GM12878 (cell line): Measurements from ENCODE around the gene ITPRIPL1. TPM values are rescaled to one million over a fixed set of nuclear protein-coding genes. Genes with fewer than 3 reads are reported as not detected.

Experiments used
- ATAC-seq: fragments of 200-7000 bp; cut with Tn5 transposase; 3 replicates; pipeline ENCODE4 v1.9.1; 2020; ENCODE audit warnings: mild to moderate bottlenecking, moderate library complexity
- BruUV-seq: library from RNA; stranded (reverse); fragments of 400-500 nt; replicated peaks from 2 replicates; lab custom pipeline; 2021; lab: Mats Ljungman, UMichigan
- CTCF ChIA-PET: fragments of 300-600 bp; sonication (Branson Sonifier 250); formaldehyde crosslinking; extraction: SDS; loops from one replicate; lab custom pipeline; 2021; ENCODE audit warnings: inconsistent platforms; lab: Yijun Ruan, JAX
- POLR2A ChIA-PET: fragments of 350-600 bp; formaldehyde crosslinking; extraction: SDS; loops from one replicate; lab custom pipeline; 2021; ENCODE audit warnings: inconsistent platforms; lab: Charles Lee
- RAD21 ChIA-PET: fragments of 300-600 bp; sonication (Branson Sonifier 250); formaldehyde crosslinking; loops from one replicate; lab custom pipeline; 2023; ENCODE audit warnings: antibody characterized with exemption; ENCODE audit not compliant: unreplicated experiment; lab: Charles Lee
- SMC1A ChIA-PET: fragments of 300-600 bp; sonication (Branson Sonifier 250); formaldehyde crosslinking; loops from one replicate; lab custom pipeline; 2023; ENCODE audit not compliant: unreplicated experiment, uncharacterized antibody; lab: Charles Lee
- DNase-seq: peaks from one replicate; pipeline ENCODE4 v3.0.0-alpha.2; 2011; ENCODE audit warnings: low read depth, low spot score
- FAIRE-seq: peaks from 3 replicates; lab custom pipeline; 2011; peaks lifted over from hg19 to GRCh38; lab: Jason Lieb, UNC
- H2AFZ ChIP-seq: 2 replicates; pipeline ENCODE4 v1.6.0; 2011; ENCODE audit warnings: low read depth, low read length, control low read depth; ENCODE audit not compliant: control insufficient read depth
- H3K27ac ChIP-seq: 2 replicates; pipeline ENCODE4 v1.5.1; 2011; ENCODE audit warnings: control low read depth; ENCODE audit not compliant: control insufficient read depth, insufficient read depth
- H3K27me3 ChIP-seq, 2 experiments: replicated peaks in 1 of 2; 2 replicates each; pipeline versions ENCODE4 v1.6.0 to v1.6.1; 2011; ENCODE audit warnings: low read length in 1 of 2; ENCODE audit not compliant: control insufficient read depth in 2 of 2, insufficient read depth in 2 of 2
- H3K36me3 ChIP-seq, 2 experiments: 2 replicates each; pipeline ENCODE4 v1.5.1; 2011; ENCODE audit warnings: low read length in 1 of 2; ENCODE audit not compliant: control insufficient read depth in 2 of 2, insufficient read depth in 2 of 2
- H3K4me1 ChIP-seq: 2 replicates; pipeline ENCODE4 v1.6.1; 2011; ENCODE audit warnings: mild to moderate bottlenecking, low read length, moderate library complexity, mixed read lengths; ENCODE audit not compliant: control insufficient read depth, insufficient read depth
- H3K4me2 ChIP-seq: 2 replicates; pipeline ENCODE4 v1.6.0; 2011; ENCODE audit warnings: control low read depth; ENCODE audit not compliant: control insufficient read depth, insufficient read depth
- H3K4me3 ChIP-seq: fragments of 200-600 bp; sonication (generic); 2 replicates; pipeline ENCODE4 v1.5.1; 2016
- H3K79me2 ChIP-seq: 2 replicates; pipeline ENCODE4 v1.6.0; 2011; ENCODE audit warnings: low read length; ENCODE audit not compliant: control insufficient read depth, insufficient read depth
- H3K9ac ChIP-seq: 2 replicates; pipeline ENCODE4 v1.8.0; 2011; ENCODE audit warnings: low read length, control low read depth, mixed read lengths; ENCODE audit not compliant: control insufficient read depth, insufficient read depth
- H3K9me3 ChIP-seq: replicated peaks from 3 replicates; pipeline ENCODE4 v1.5.1; 2011; ENCODE audit warnings: mild to moderate bottlenecking, low read length; ENCODE audit not compliant: control insufficient read depth, insufficient read depth
- H4K20me1 ChIP-seq: 2 replicates; pipeline ENCODE4 v1.6.0; 2011; ENCODE audit not compliant: control insufficient read depth, insufficient read depth
- CTCF ChIP-seq, 3 experiments: IDR thresholded peaks in 2 of 3; conservative IDR thresholded peaks in 1 of 3; 2 replicates each; pipeline ENCODE4 v1.5.1; 2011; ENCODE audit warnings: low read depth in 3 of 3, low read length in 3 of 3, mild to moderate bottlenecking in 3 of 3, control low read depth in 2 of 3, moderate library complexity in 2 of 3, inconsistent platforms in 1 of 3, mixed read lengths in 1 of 3; ENCODE audit not compliant: control insufficient read depth in 2 of 3, insufficient read depth in 1 of 3; ENCODE audit errors: extremely low read depth in 1 of 3
- GABPA ChIP-seq: IDR thresholded peaks from 2 replicates; pipeline ENCODE4 v1.6.1; 2014; ENCODE audit warnings: antibody characterized with exemption, low read depth, mild to moderate bottlenecking, inconsistent platforms
- HDAC6 ChIP-seq: fragments of 200-600 bp; sonication (generic); IDR thresholded peaks from one replicate; pipeline ENCODE4 v1.8.0; 2017; ENCODE audit warnings: antibody characterized with exemption; ENCODE audit not compliant: unreplicated experiment
- HSF1 ChIP-seq: fragments of 150-350 bp; IDR thresholded peaks from 2 replicates; pipeline ENCODE4 v1.6.1; 2014; ENCODE audit warnings: mild to moderate bottlenecking, low read depth, low read length
- PBX3 ChIP-seq: IDR thresholded peaks from 2 replicates; pipeline ENCODE4 v1.6.1; 2011; ENCODE audit warnings: mild to moderate bottlenecking, low read depth, low read length, moderate library complexity; ENCODE audit not compliant: insufficient replicate concordance
- POLR2AphosphoS5 ChIP-seq: IDR thresholded peaks from 2 replicates; pipeline ENCODE4 v1.6.1; 2011; ENCODE audit warnings: mild to moderate bottlenecking, low read length, inconsistent platforms
- RB1 ChIP-seq: fragments of 450-650 bp; formaldehyde crosslinking; IDR thresholded peaks from 2 replicates; pipeline ENCODE4 v1.6.1; 2017; ENCODE audit warnings: mild to moderate bottlenecking, borderline replicate concordance
- SMAD5 ChIP-seq: IDR thresholded peaks from 2 replicates; pipeline ENCODE4 v1.6.1; 2016; ENCODE audit warnings: antibody characterized with exemption, low read depth
- SMC3 ChIP-seq: IDR thresholded peaks from 2 replicates; pipeline ENCODE4 v1.6.1; 2011; ENCODE audit warnings: low read length, improper control_type of control experiment, borderline replicate concordance
- STAT3 ChIP-seq: IDR thresholded peaks from 2 replicates; pipeline ENCODE4 v1.6.1; 2011; ENCODE audit warnings: low read depth, low read length, improper control_type of control experiment
- TBL1XR1 ChIP-seq: IDR thresholded peaks from 2 replicates; pipeline ENCODE4 v1.6.1; 2012; ENCODE audit warnings: low read depth, low read length, improper control_type of control experiment
- YY1 ChIP-seq: IDR thresholded peaks from 2 replicates; pipeline ENCODE4 v1.6.1; 2011; ENCODE audit warnings: low read depth, mild to moderate bottlenecking, low read length
- ZBTB40 ChIP-seq: fragments of 450-650 bp; IDR thresholded peaks from 2 replicates; pipeline ENCODE4 v1.6.1; 2016; ENCODE audit warnings: mild to moderate bottlenecking, moderate library complexity, borderline replicate concordance
- WGBS: methylation state at CpG from one replicate; pipeline ENCODE4 v1.1.6; 2016; ENCODE audit warnings: low lambda C conversion rate; ENCODE audit not compliant: insufficient replicate concordance, insufficient coverage; ENCODE audit errors: missing lambda C conversion rate; 5-methylcytosine and 5-hydroxymethylcytosine counted together
- in situ Hi-C: fragments of 300-500 bp; cut with MboI; formaldehyde crosslinking; loops from 9 replicates; pipeline ENCODE4 v1.14.3; 2018; ENCODE audit warnings: mixed read lengths
- intact Hi-C: fragments of 100-400 bp; cut with micrococcal nuclease; formaldehyde crosslinking; loops from one replicate; pipeline ENCODE4 v1.14.2; 2022; ENCODE audit not compliant: unreplicated experiment
- polyA plus RNA-seq, 11 experiments: library from polyadenylated mRNA; depleted of rRNA in 4 of 11; unstranded in 6 of 11; stranded (reverse) in 5 of 11; fragments of >200 nt; fragmentation: Nextera tagmentation in 4 of 11; fragmentation: Illumina TruSeq in 1 of 11; extraction: Ambion mirVana in 4 of 11; extraction: Trizol in 1 of 11; gene quantifications; 1 replicate in 1 of 11; 2 replicates in 10 of 11; pipeline versions ENCODE4 v1.2.1 to v1.2.3, GENCODE V29; 2011 to 2016; ENCODE audit warnings: inconsistent platforms in 2 of 11, missing spikeins in 2 of 11, low read depth in 1 of 11
- total RNA-seq, 4 experiments: library from RNA; depleted of rRNA in 3 of 4; stranded (reverse); fragments of >200 nt in 3 of 4; fragmentation: Illumina TruSeq in 1 of 4; extraction: Trizol in 1 of 4; gene quantifications; 2 replicates each; pipeline versions ENCODE4 v1.2.1 to v1.2.3, GENCODE V29; 2013 to 2021

The ITPRIPL1 gene
- total and polyA plus RNA-seq, 10 of the 15 experiments (the other 5 are each of a cell fraction or from before 2014, with no cell fraction given) = 4.9 to 28.7 (median 14.3) TPM

GRCh38 chr2:96319396-96319795, 5.7 kb upstream of the ITPRIPL1 start (continued):
- TF ChIP-seq PBX3 (no peak), POLR2AphosphoS5 (no peak), TBL1XR1 (no peak), GABPA (no peak), RB1 (no peak), SMAD5 (no peak), YY1 (no peak)
- TF ChIP-seq, all 136 proteins: peak for 0

- BruUV-seq = no TSS peak
- Histone ChIP-seq H3K27me3 (no peaks in the 10 kb centered on the region), H3K4me2 (peak overlapping the region; percentile 95), H2AFZ (no peak overlapping the region; the same call in 1 of the 2 replicates), H3K27ac (peak overlapping the region; percentile 88; the same call in 1 of the 2 replicates), H4K20me1 (no peaks in the 10 kb centered on the region), H3K79me2 (peaks cover 22% of the 10 kb centered on the region), H3K4me1 (peaks cover 33% of the 10 kb centered on the region), H3K36me3 (no peaks in the 10 kb centered on the region), H3K9me3 (no peaks in the 10 kb centered on the region), H3K4me3 (peak overlapping the region; percentile 90), H3K9ac (peak overlapping the region; percentile 77)
- FAIRE-seq (no peak), DNase-seq (no peak), ATAC-seq (no peak)
- ChIA-PET CTCF (interaction anchor here (0.8 to 2.6 kb wide), 10 partner anchors 12 to 328 kb away, joined by 3 to 8 read pairs (median 4); partner anchors contain the start of genes ANKRD36C and STARD7), POLR2A (interaction anchor here (0.5 to 7.7 kb wide), 16 partner anchors 11 to 217 kb away, joined by 3 to 151 read pairs (median 4); partner anchors contain the start of genes NCAPH, SNRNP200 and STARD7), SMC1A (interaction anchor here (0.6 to 13.4 kb wide), 9 partner anchors 7 to 68 kb away, joined by 3 to 231 read pairs (median 4); partner anchors contain the start of genes NCAPH and SNRNP200), RAD21 (interaction anchor here (1.0 to 4.7 kb wide), 12 partner anchors 9 to 538 kb away, joined by 3 to 44 read pairs (median 6); partner anchors contain the start of genes ANKRD39, NCAPH, SNRNP200 and STARD7)
- intact Hi-C loops (loop anchor here (2.0 to 5.0 kb wide), 3 partner anchors 14 to 113 kb away; partner anchors contain the start of genes CIAO1, STARD7 and TMEM127), in situ Hi-C loops (no loop called here)
- 42% methylated on average over 3 of the region's 3 CpGs for WGBS
- TF ChIP-seq SMC3 (no peak), TBL1XR1 (no peak), CTCF (IDR thresholded peaks at IDR 0.05 in 2 of 3, conservative IDR thresholded peaks at IDR 0.05 in 1 of 3; ENCODE audit: control insufficient read depth in 2 of 3, extremely low read depth in 1 of 3, insufficient read depth in 1 of 3, low read depth in 3 of 3, low read length in 3 of 3) (no peak), STAT3 (no peak), HSF1 (no peak), HDAC6 (no peak), ZBTB40 (no peak)
Observed at GRCh38 chr2:96320326-96320725, 4.8 kb upstream of the ITPRIPL1 start.
